ENCODE measurements around the gene CHAC1. TPM values are rescaled to one million over a fixed set of nuclear protein-coding genes. Genes with fewer than 3 reads are reported as not detected.
"Not testable (repeated sequence)": the region's sequence is repeated elsewhere in the genome, so short reads cannot be mapped to it uniquely, and the experiment has no call there.

Gene CHAC1
- total and polyA plus RNA-seq, 5 experiments from 2014 or later, result 8.9 to 9.2 TPM; not detected in 3

GRCh38 chr15:40955141-40955903, 2.1 kb downstream of the CHAC1 start:
- Mint-ChIP-seq H3K36me3 (no peaks in the 10 kb centered on the region), H3K4me1 (peaks cover 8 to 23% (median 15%) of the 10 kb centered on the region in 4 donors), H3K4me3 (peak overlapping the region in 6 of 10 donors; percentile 47 to 96 (median 91)), H3K27ac (peak overlapping the region in 1 of 10 donors; percentile 44), H3K9me3 (no peaks in the 10 kb centered on the region), H3K27me3 (peaks cover 0 to 2% (median 0%) of the 10 kb centered on the region in 5 donors)
- DNase-seq (no peak), ATAC-seq (no peak)
- POLR2A ChIA-PET, result interaction anchor here (0.9 to 3.9 kb wide), 2 partner anchors 13 to 48 kb away, joined by 3 to 47 read pairs; no protein-coding TSS in a partner anchor

- DNase-seq (no peak), ATAC-seq (no peak)
- H3K36me3 Mint-ChIP-seq, result no peaks in the 10 kb centered on the region
- H3K4me3 Mint-ChIP-seq, result peak overlapping the region in 2 of 10 donors; percentile 33 to 62
- no peaks in the 10 kb centered on the region for H3K9me3 Mint-ChIP-seq
- H3K27me3 Mint-ChIP-seq, result peaks cover 0 to 2% (median 0%) of the 10 kb centered on the region in 5 donors
- H3K4me1 Mint-ChIP-seq, result peaks cover 8 to 23% (median 15%) of the 10 kb centered on the region in 4 donors
- POLR2A ChIA-PET, result interaction anchor here (0.9 kb wide), 1 partner anchor 48 kb away, joined by 3 read pairs; no protein-coding TSS in a partner anchor
- peak overlapping the region in 1 of 10 donors; percentile 13 for H3K27ac Mint-ChIP-seq
Measured at GRCh38 chr15:40955930-40956540, 2.8 kb downstream of the CHAC1 start.

GRCh38 chr15:40956541-40956982, 3.3 kb downstream of the CHAC1 start:
- Mint-ChIP-seq H3K4me3 (peak overlapping the region in 1 of 10 donors; percentile 62), H3K4me1 (peaks cover 8 to 23% (median 15%) of the 10 kb centered on the region in 4 donors), H3K27ac (peak overlapping the region in 1 of 10 donors; percentile 13), H3K36me3 (no peaks in the 10 kb centered on the region), H3K27me3 (peaks cover 0 to 2% (median 0%) of the 10 kb centered on the region in 5 donors), H3K9me3 (no peaks in the 10 kb centered on the region)
- DNase-seq, result no peak
- POLR2A ChIA-PET, result interaction anchor here (0.9 kb wide), 1 partner anchor 49 kb away, joined by 3 read pairs; no protein-coding TSS in a partner anchor
- no peak for ATAC-seq

GRCh38 chr15:40957041-40957555, 3.8 kb downstream of the CHAC1 start:
- ATAC-seq (no peak), DNase-seq (no peak)
- Mint-ChIP-seq H3K27ac (no peak overlapping the region), H3K9me3 (no peaks in the 10 kb centered on the region), H3K27me3 (no peaks in the 10 kb centered on the region), H3K4me1 (peaks cover 8 to 18% (median 15%) of the 10 kb centered on the region in 4 donors), H3K36me3 (no peaks in the 10 kb centered on the region), H3K4me3 (no peak overlapping the region)
- POLR2A ChIA-PET, result no interaction called here

DNA sequence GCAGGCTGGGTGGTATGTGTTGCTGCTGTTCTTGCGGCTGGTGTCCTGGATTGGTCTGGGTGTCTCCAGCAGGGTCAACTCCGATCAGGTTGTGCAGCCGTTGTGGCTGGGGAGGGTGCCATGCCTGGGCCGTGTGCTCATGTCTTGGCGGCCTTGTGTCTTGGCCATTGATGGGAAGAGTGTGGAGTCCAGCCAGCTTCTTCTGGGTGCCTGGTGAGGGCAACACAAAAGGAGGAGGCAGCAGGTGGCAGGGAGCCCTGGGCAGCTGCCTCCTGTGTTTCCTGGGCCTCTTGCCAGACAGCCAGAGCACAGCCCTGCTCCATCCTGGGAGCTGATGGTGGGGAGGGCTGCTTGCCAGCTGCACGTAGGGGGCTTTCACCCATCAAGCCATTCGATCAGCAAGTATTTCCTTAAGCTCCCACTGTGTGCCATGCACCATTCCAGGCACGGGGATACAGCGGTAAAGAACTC, 4.3 kb downstream of the CHAC1 start:
- Mint-ChIP-seq H3K4me1 (peaks cover 8 to 16% (median 14%) of the 10 kb centered on the region in 4 donors), H3K27ac (peak overlapping the region in 1 of 10 donors; percentile 44), H3K9me3 (no peaks in the 10 kb centered on the region), H3K27me3 (no peaks in the 10 kb centered on the region), H3K36me3 (no peaks in the 10 kb centered on the region), H3K4me3 (peak overlapping the region in 1 of 10 donors; percentile 39)
- POLR2A ChIA-PET, result no interaction called here
- DNase-seq, result no peak
- ATAC-seq, result no peak

DNA sequence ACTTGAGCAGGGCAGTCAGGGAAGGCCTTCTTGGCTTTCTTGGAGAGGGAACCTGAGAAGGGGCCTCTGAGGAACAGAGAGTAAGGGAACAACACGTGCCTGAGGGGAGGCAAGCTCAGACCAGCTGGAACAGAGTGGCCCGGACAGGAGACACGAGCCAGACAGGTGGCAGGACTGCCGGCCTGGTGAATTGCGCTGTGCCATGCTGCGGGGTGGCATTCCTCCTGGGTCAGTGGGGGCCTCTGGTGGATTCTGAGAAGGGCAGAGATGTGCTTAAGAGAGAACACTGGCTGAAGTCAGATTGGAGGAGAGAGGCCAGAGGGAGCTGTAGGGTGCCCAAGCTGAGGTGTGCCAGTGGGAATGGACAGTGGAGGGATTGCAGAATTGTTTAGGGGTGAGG, 4.9 kb downstream of the CHAC1 start:
- ATAC-seq (no peak), DNase-seq (no peak)
- Mint-ChIP-seq H3K36me3 (no peaks in the 10 kb centered on the region), H3K4me3 (no peak overlapping the region), H3K4me1 (peaks cover 8 to 13% (median 12%) of the 10 kb centered on the region in 4 donors), H3K27me3 (peaks cover 0 to 3% (median 0%) of the 10 kb centered on the region in 5 donors), H3K9me3 (no peaks in the 10 kb centered on the region), H3K27ac (peak overlapping the region in 1 of 10 donors; percentile 5)
- POLR2A ChIA-PET, result no interaction called here

DNA sequence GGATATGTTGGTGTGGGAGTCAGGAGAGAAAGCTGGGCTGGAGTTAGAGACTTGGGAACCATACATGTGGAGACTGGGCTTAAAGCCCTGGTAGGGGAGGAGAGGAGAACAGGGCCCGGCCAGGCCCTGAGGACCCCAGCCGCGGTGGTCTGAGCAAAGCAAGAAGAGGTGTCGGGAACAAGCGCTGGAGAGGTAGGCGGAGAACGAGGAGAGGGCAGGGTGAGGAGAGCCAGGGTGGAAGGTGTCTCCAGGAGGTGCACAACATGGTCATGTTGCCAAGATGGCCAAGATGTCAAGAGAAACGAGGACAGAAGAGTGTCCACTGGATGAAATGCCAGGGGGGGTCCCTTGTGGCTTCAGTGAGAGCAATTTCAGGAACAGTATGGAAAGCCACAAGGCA, 5.5 kb downstream of the CHAC1 start:
- H3K36me3 Mint-ChIP-seq, result no peaks in the 10 kb centered on the region
- no peaks in the 10 kb centered on the region for H3K9me3 Mint-ChIP-seq
- no peak for DNase-seq
- no peak overlapping the region for H3K4me3 Mint-ChIP-seq
- peaks cover 0 to 5% (median 0%) of the 10 kb centered on the region in 5 donors for H3K27me3 Mint-ChIP-seq
- peaks cover 8 to 11% (median 11%) of the 10 kb centered on the region in 4 donors for H3K4me1 Mint-ChIP-seq
- no peak overlapping the region for H3K27ac Mint-ChIP-seq
- POLR2A ChIA-PET, result no interaction called here
- ATAC-seq, result no peak

GRCh38 chr15:40959331-40960141, 6.3 kb downstream of the CHAC1 start:
- no peaks in the 10 kb centered on the region for H3K9me3 Mint-ChIP-seq
- peak overlapping the region in 2 of 10 donors; percentile 3 to 71 for H3K27ac Mint-ChIP-seq
- peaks cover 0 to 5% (median 0%) of the 10 kb centered on the region in 5 donors for H3K27me3 Mint-ChIP-seq
- no peak overlapping the region for H3K4me3 Mint-ChIP-seq
- no peak for DNase-seq
- POLR2A ChIA-PET, result no interaction called here
- peaks cover 2 to 11% (median 6%) of the 10 kb centered on the region in 4 donors for H3K4me1 Mint-ChIP-seq
- no peak for ATAC-seq
- no peaks in the 10 kb centered on the region for H3K36me3 Mint-ChIP-seq

DNA sequence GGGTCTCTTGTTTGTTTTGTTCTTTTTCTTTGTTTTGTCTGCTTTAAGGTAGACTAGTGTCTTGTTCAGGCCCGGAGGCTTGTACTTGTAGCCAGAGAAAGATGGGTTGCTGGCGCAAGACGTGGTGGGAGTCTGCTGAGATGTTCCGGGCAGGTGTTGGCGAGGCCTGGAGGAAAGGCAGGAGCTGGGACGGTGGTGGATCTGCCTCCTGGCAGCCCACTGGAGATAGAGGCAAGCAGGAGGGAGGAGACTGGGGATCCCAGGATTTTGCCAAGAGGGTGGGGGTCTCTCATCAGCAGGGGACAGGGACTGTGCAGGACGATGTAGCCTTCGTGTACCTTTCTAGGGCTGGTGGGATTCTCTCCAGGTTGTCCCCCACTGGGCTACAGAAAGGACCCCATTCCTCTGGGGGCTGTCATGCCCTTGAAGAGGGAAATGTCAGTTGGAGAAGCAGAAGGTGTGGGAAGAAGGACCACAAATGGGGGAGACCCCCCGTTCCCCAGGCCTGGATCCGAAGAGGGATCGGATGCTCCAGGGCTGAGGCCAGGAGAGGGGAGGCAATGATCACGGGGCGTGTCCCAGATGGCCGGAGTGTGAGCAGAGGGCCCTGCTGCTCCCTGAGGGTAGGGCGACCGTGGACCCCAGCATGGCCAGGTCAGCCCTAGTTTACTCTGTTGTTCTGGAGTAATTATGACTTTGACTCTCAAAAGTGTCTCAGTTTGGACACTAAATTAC, 7.0 kb downstream of the CHAC1 start:
- no peak for DNase-seq
- no peak for ATAC-seq
- H3K9me3 Mint-ChIP-seq, result no peaks in the 10 kb centered on the region
- no peaks in the 10 kb centered on the region for H3K36me3 Mint-ChIP-seq
- H3K4me3 Mint-ChIP-seq, result no peak overlapping the region
- H3K27me3 Mint-ChIP-seq, result peaks cover 0 to 5% (median 0%) of the 10 kb centered on the region in 5 donors
- POLR2A ChIA-PET, result no interaction called here
- peak overlapping the region in 2 of 10 donors; percentile 3 to 71 for H3K27ac Mint-ChIP-seq
- peaks cover 2 to 11% (median 6%) of the 10 kb centered on the region in 4 donors for H3K4me1 Mint-ChIP-seq

DNA sequence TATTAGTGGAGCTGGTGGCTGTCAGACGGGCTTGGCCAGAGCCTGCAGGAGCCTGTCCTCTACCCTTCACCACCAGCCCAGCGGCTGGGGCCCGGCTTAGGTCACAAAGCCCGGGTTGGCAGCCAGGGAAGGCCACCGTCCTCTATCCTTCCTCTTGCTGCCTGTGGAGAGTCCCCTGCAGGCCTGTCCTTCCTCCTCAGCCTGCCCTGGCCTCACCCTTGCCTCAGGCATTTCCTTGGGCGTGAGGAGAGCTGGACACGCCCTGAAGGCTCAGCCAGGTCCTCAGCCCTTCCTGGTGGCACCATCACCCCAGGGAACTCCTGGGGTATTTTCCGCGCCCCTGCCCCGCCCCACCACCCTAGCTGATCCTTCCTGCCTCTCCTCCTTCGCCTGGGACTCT, 7.7 kb downstream of the CHAC1 start:
- DNase-seq (no peak), ATAC-seq (no peak)
- Mint-ChIP-seq H3K4me1 (peaks cover 2 to 10% (median 6%) of the 10 kb centered on the region in 4 donors), H3K4me3 (no peak overlapping the region), H3K27me3 (peaks cover 0 to 5% (median 0%) of the 10 kb centered on the region in 5 donors), H3K9me3 (no peaks in the 10 kb centered on the region), H3K36me3 (no peaks in the 10 kb centered on the region), H3K27ac (no peak overlapping the region)
- POLR2A ChIA-PET, result no interaction called here

DNA sequence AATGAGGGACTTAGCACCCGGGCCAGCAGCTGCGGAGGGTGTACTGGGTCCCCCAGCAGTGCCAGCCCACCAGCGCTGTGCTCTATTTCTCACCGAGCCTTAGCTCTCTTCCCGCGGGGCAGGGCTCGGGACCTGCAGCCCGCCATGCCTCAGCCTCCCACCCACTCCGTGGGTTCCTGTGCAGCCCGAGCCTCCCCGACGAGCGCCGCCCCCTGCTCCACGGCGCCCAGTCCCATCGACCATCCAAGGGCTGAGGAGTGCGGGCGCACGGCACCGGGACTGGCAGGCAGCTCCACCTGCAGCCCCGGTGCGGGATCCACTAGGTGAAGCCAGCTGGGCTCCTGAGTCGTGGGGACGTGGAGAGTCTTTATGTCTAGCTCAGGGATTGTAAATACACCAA, 8.5 kb downstream of the CHAC1 start:
- not testable (repeated sequence) for H3K27me3 Mint-ChIP-seq, H3K27ac Mint-ChIP-seq, ATAC-seq, DNase-seq, H3K9me3 Mint-ChIP-seq, H3K4me3 Mint-ChIP-seq, H3K4me1 Mint-ChIP-seq, H3K36me3 Mint-ChIP-seq
- POLR2A ChIA-PET, result interaction anchor here (1.5 kb wide), 1 partner anchor 20 kb away, joined by 3 read pairs; no protein-coding TSS in a partner anchor

All from naive thymus-derived CD8-positive, alpha-beta T cell (primary cell).